ENCODE measurements around the gene LGALS7. TPM values are rescaled to one million over a fixed set of nuclear protein-coding genes. Genes with fewer than 3 reads are reported as not detected.
"Not testable (repeated sequence)": the region's sequence is repeated elsewhere in the genome, so short reads cannot be mapped to it uniquely, and the experiment has no call there.

The LGALS7 gene
- total RNA-seq, 1 donor = not detected

DNA sequence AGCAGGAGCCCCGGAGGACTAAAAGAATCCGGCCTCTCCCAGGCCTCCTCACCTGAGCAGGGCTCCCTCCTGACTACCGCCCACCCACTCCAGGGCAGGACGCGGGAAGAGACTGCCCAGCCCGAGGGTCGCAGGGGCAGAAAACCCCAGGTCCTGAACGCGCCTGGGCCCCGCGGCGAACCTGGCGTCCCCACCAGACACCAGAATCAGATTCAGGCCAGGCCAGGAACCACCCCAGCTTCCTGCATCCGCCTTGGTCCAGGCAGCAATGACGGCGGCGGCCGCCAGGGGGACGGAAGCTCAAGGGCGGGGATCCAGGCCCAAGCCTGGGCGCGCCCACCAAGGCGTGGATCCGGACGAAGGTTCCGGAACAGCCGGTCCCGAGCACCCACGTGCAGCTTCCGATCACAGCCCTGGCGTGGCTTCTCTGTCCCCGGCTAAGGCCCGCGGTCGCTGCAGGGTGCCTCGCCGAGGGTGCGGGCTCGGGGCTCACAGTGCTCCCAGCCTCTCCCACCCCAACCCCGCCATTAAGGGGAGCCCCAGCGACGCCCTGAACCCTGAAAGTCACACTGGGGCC, 3.6 kb downstream of the LGALS7 start:
- Histone ChIP-seq H3K27ac (ENCODE audit: low read depth, low read length) (no peak overlapping the region), H3K36me3 (ENCODE audit: insufficient read depth, low read length) (no peaks in the 10 kb centered on the region), H3K9me3 (ENCODE audit: low read depth, low read length) (no peaks in the 10 kb centered on the region), H3K27me3 (ENCODE audit: insufficient read depth, low read length) (no peaks in the 10 kb centered on the region), H4K20me1 (ENCODE audit: insufficient read depth, low read length) (no peaks in the 10 kb centered on the region), H2AFZ (ENCODE audit: low read length) (peak overlapping the region; percentile 91), H3K4me1 (ENCODE audit: insufficient read depth, low read length) (no peaks in the 10 kb centered on the region), H3K79me2 (ENCODE audit: insufficient read depth, low read length) (no peaks in the 10 kb centered on the region), H3K4me2 (ENCODE audit: insufficient read depth, low read length) (peak overlapping the region; percentile 32), H3K4me3 (ENCODE audit: insufficient read depth, low read length) (peak overlapping the region; percentile 33)
- peak; percentile 91 for DNase-seq (ENCODE audit: insufficient read length, low spot score, missing footprints)
- TF ChIP-seq CTCF (IDR thresholded peaks at IDR 0.05; ENCODE audit: extremely low read depth, low read depth, low read length) = peak; percentile 62

GRCh38 chr19:38766276-38767047, 6.9 kb downstream of the LGALS7 start:
- Histone ChIP-seq H3K27me3 (ENCODE audit: insufficient read depth, low read length) (no peaks in the 10 kb centered on the region), H3K4me3 (ENCODE audit: insufficient read depth, low read length) (no peak overlapping the region), H3K4me1 (ENCODE audit: insufficient read depth, low read length) (no peaks in the 10 kb centered on the region), H3K27ac (ENCODE audit: low read depth, low read length) (no peak overlapping the region), H3K4me2 (ENCODE audit: insufficient read depth, low read length) (no peak overlapping the region), H2AFZ (ENCODE audit: low read length) (no peak overlapping the region), H3K9me3 (ENCODE audit: low read depth, low read length) (no peaks in the 10 kb centered on the region), H4K20me1 (ENCODE audit: insufficient read depth, low read length) (no peaks in the 10 kb centered on the region), H3K79me2 (ENCODE audit: insufficient read depth, low read length) (no peaks in the 10 kb centered on the region), H3K36me3 (ENCODE audit: insufficient read depth, low read length) (no peaks in the 10 kb centered on the region)
- DNase-seq (ENCODE audit: insufficient read length, low spot score, missing footprints) = peak; percentile 21
- no peak for TF ChIP-seq CTCF (IDR thresholded peaks at IDR 0.05; ENCODE audit: extremely low read depth, low read depth, low read length)

DNA sequence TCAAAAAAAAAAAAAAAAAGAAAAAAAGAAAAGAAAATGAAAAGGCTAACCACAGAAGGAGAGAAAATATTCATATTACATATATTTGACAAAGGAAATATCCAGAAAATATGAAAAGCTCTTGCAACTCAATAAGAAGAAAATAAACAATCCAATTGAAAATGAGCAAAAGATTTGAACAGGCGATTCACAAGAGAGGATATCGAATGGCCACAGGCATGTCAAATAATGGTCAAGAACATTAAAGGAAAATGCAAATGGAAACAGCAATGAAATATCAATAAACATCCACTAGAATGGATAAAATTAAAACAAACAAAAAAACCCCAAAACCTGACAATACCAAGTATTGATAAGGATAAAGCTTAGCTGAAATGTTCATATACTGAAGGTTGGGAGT, 8.1 kb downstream of the LGALS7 start:
- H3K36me3 ChIP-seq (ENCODE audit: insufficient read depth, low read length) = no peaks in the 10 kb centered on the region
- TF ChIP-seq CTCF (IDR thresholded peaks at IDR 0.05; ENCODE audit: extremely low read depth, low read depth, low read length) = no peak
- no peaks in the 10 kb centered on the region for H3K4me1 ChIP-seq (ENCODE audit: insufficient read depth, low read length)
- no peak overlapping the region for H3K4me2 ChIP-seq (ENCODE audit: insufficient read depth, low read length)
- no peaks in the 10 kb centered on the region for H4K20me1 ChIP-seq (ENCODE audit: insufficient read depth, low read length)
- H3K27ac ChIP-seq (ENCODE audit: low read depth, low read length) = no peak overlapping the region
- no peaks in the 10 kb centered on the region for H3K79me2 ChIP-seq (ENCODE audit: insufficient read depth, low read length)
- H2AFZ ChIP-seq (ENCODE audit: low read length) = no peak overlapping the region
- no peak overlapping the region for H3K4me3 ChIP-seq (ENCODE audit: insufficient read depth, low read length)
- H3K27me3 ChIP-seq (ENCODE audit: insufficient read depth, low read length) = no peaks in the 10 kb centered on the region
- H3K9me3 ChIP-seq (ENCODE audit: low read depth, low read length) = no peaks in the 10 kb centered on the region
- DNase-seq (ENCODE audit: insufficient read length, low spot score, missing footprints) = no peak

DNA sequence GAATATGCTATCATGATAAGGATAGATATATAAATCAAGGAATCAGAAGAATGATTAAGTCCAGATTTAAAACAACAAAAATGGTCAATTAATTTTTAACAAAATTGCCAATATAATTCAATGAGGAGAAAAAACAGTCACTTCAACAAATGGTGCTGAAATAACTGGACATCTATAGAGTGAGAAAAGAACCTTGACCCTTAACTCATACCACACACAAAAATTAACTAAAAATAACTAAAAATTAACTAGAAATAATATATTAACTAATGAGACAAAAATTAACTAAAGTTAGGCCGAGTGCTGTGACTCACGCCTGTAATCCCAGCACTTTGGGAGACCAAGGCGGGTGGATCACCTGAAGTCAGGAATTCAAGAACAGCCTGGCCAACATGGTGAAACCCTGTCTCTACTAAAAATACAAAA, 9.5 kb downstream of the LGALS7 start:
- H3K79me2 ChIP-seq (ENCODE audit: insufficient read depth, low read length) = no peaks in the 10 kb centered on the region
- no peaks in the 10 kb centered on the region for H4K20me1 ChIP-seq (ENCODE audit: insufficient read depth, low read length)
- H2AFZ ChIP-seq (ENCODE audit: low read length) = no peak overlapping the region
- H3K36me3 ChIP-seq (ENCODE audit: insufficient read depth, low read length) = no peaks in the 10 kb centered on the region
- H3K9me3 ChIP-seq (ENCODE audit: low read depth, low read length) = no peaks in the 10 kb centered on the region
- H3K4me1 ChIP-seq (ENCODE audit: insufficient read depth, low read length) = no peaks in the 10 kb centered on the region
- no peak overlapping the region for H3K4me2 ChIP-seq (ENCODE audit: insufficient read depth, low read length)
- DNase-seq (ENCODE audit: insufficient read length, low spot score, missing footprints) = no peak
- H3K4me3 ChIP-seq (ENCODE audit: insufficient read depth, low read length) = no peak overlapping the region
- no peaks in the 10 kb centered on the region for H3K27me3 ChIP-seq (ENCODE audit: insufficient read depth, low read length)
- TF ChIP-seq CTCF (IDR thresholded peaks at IDR 0.05; ENCODE audit: extremely low read depth, low read depth, low read length) = no peak
- H3K27ac ChIP-seq (ENCODE audit: low read depth, low read length) = no peak overlapping the region

GRCh38 chr19:38761884-38762389, 11.4 kb downstream of the LGALS7 start:
- not testable (repeated sequence) for H3K4me1 ChIP-seq (ENCODE audit: insufficient read depth, low read length); H3K9me3 ChIP-seq (ENCODE audit: low read depth, low read length); H2AFZ ChIP-seq (ENCODE audit: low read length); H3K4me2 ChIP-seq (ENCODE audit: insufficient read depth, low read length); H3K79me2 ChIP-seq (ENCODE audit: insufficient read depth, low read length); H3K4me3 ChIP-seq (ENCODE audit: insufficient read depth, low read length); H4K20me1 ChIP-seq (ENCODE audit: insufficient read depth, low read length); H3K27ac ChIP-seq (ENCODE audit: low read depth, low read length); H3K36me3 ChIP-seq (ENCODE audit: insufficient read depth, low read length); DNase-seq (ENCODE audit: insufficient read length, low spot score, missing footprints); H3K27me3 ChIP-seq (ENCODE audit: insufficient read depth, low read length)
